Measurements from ENCODE around the gene SLC10A7.

SLC10A7 gene

GRCh38 chr4:146495269-146495668 lies 26.5 kb downstream of the SLC10A7 start:
- Histone ChIP-seq H3K9ac (ENCODE audit: low read length) (no peak overlapping the region), H3K9me3 (ENCODE audit: low read length) (no peaks in the 10 kb centered on the region)

GRCh38 chr4:146494143-146494542 lies 27.6 kb downstream of the SLC10A7 start:
- H3F3A ChIP-seq (ENCODE audit: insufficient read depth, low read length), result no peaks in the 10 kb centered on the region
- H3K36me3 ChIP-seq (ENCODE audit: insufficient read depth, low read length), result no peaks in the 10 kb centered on the region
- no peak overlapping the region for H2AFZ ChIP-seq (ENCODE audit: low read length)
- no peak overlapping the region for H3K4me3 ChIP-seq (ENCODE audit: low read depth, low read length, poor library complexity, severe bottlenecking)
- H3K9me2 ChIP-seq (ENCODE audit: low read depth, low read length), result no peaks in the 10 kb centered on the region
- TF ChIP-seq EZH2 (IDR thresholded peaks at IDR 0.05; ENCODE audit: borderline replicate concordance, low read length) (no peak), CTCF (IDR thresholded peaks at IDR 0.05; ENCODE audit: low read length) (no peak)
- H4K20me1 ChIP-seq (ENCODE audit: insufficient read depth, low read length), result no peaks in the 10 kb centered on the region
- no peaks in the 10 kb centered on the region for H3K79me2 ChIP-seq (ENCODE audit: insufficient read depth, low read length)
- no peaks in the 10 kb centered on the region for H3K4me1 ChIP-seq (ENCODE audit: insufficient read depth, low read length, severe bottlenecking)
- H3K9ac ChIP-seq (ENCODE audit: low read length), result no peak overlapping the region
- no peak overlapping the region for H3K4me2 ChIP-seq (ENCODE audit: low read length)
- no peaks in the 10 kb centered on the region for H3K27me3 ChIP-seq (ENCODE audit: insufficient read depth, low read length)
- no peaks in the 10 kb centered on the region for H3K9me3 ChIP-seq (ENCODE audit: low read length)
- H3K27ac ChIP-seq (ENCODE audit: low read depth, low read length, poor library complexity, severe bottlenecking), result no peak overlapping the region

More at GRCh38 chr4:146495269-146495668, 26.5 kb downstream of the SLC10A7 start:
- Histone ChIP-seq H3K4me2 (ENCODE audit: low read length) (no peak overlapping the region), H3K9me2 (ENCODE audit: low read depth, low read length) (no peaks in the 10 kb centered on the region), H3K27ac (ENCODE audit: low read depth, low read length, poor library complexity, severe bottlenecking) (no peak overlapping the region), H3K4me3 (ENCODE audit: low read depth, low read length, poor library complexity, severe bottlenecking) (no peak overlapping the region), H2AFZ (ENCODE audit: low read length) (no peak overlapping the region), H3F3A (ENCODE audit: insufficient read depth, low read length) (no peaks in the 10 kb centered on the region), H3K36me3 (ENCODE audit: insufficient read depth, low read length) (no peaks in the 10 kb centered on the region), H4K20me1 (ENCODE audit: insufficient read depth, low read length) (no peaks in the 10 kb centered on the region), H3K27me3 (ENCODE audit: insufficient read depth, low read length) (no peaks in the 10 kb centered on the region), H3K4me1 (ENCODE audit: insufficient read depth, low read length, severe bottlenecking) (no peaks in the 10 kb centered on the region), H3K79me2 (ENCODE audit: insufficient read depth, low read length) (no peaks in the 10 kb centered on the region)
- TF ChIP-seq CTCF (IDR thresholded peaks at IDR 0.05; ENCODE audit: low read length), result no peak
- TF ChIP-seq EZH2 (IDR thresholded peaks at IDR 0.05; ENCODE audit: borderline replicate concordance, low read length), result no peak

GRCh38 chr4:146490106-146490505 lies 31.6 kb downstream of the SLC10A7 start:
- Histone ChIP-seq H3K4me3 (ENCODE audit: low read depth, low read length, poor library complexity, severe bottlenecking) (no peak overlapping the region), H2AFZ (ENCODE audit: low read length) (no peak overlapping the region), H3K79me2 (ENCODE audit: insufficient read depth, low read length) (no peaks in the 10 kb centered on the region), H3K36me3 (ENCODE audit: insufficient read depth, low read length) (no peaks in the 10 kb centered on the region), H3K9me3 (ENCODE audit: low read length) (no peaks in the 10 kb centered on the region), H3K27ac (ENCODE audit: low read depth, low read length, poor library complexity, severe bottlenecking) (no peak overlapping the region), H3K4me1 (ENCODE audit: insufficient read depth, low read length, severe bottlenecking) (no peaks in the 10 kb centered on the region), H3K4me2 (ENCODE audit: low read length) (no peak overlapping the region), H3K27me3 (ENCODE audit: insufficient read depth, low read length) (no peaks in the 10 kb centered on the region), H4K20me1 (ENCODE audit: insufficient read depth, low read length) (no peaks in the 10 kb centered on the region), H3F3A (ENCODE audit: insufficient read depth, low read length) (no peaks in the 10 kb centered on the region), H3K9ac (ENCODE audit: low read length) (no peak overlapping the region), H3K9me2 (ENCODE audit: low read depth, low read length) (no peaks in the 10 kb centered on the region)
- no peak for TF ChIP-seq CTCF (IDR thresholded peaks at IDR 0.05; ENCODE audit: low read length)
- TF ChIP-seq EZH2 (IDR thresholded peaks at IDR 0.05; ENCODE audit: borderline replicate concordance, low read length), result no peak

All from OCI-LY1 (cell line).